Keratinocyte (primary cell): ENCODE data around the gene RNF166.

Experiments
- CTCF ChIP-seq, 3 experiments: IDR thresholded peaks in 1 of 3; conservative IDR thresholded peaks in 1 of 3; optimal IDR thresholded peaks in 1 of 3; 2 replicates in 2 of 3; 3 replicates in 1 of 3; pipeline versions ENCODE3 to v1.5.1; 2011; ENCODE audit warnings: low read length in 3 of 3, mild to moderate bottlenecking in 3 of 3, moderate library complexity in 2 of 3, control low read depth in 1 of 3, inconsistent platforms in 1 of 3; ENCODE audit not compliant: insufficient read depth in 2 of 3; ENCODE audit errors: extremely low read depth in 1 of 3
- EZH2 ChIP-seq: IDR thresholded peaks from one replicate; pipeline ENCODE4 v1.6.1; 2012; ENCODE audit warnings: inconsistent platforms, mild to moderate bottlenecking, low read length, moderate library complexity

- TF ChIP-seq CTCF (optimal IDR thresholded peaks at IDR 0.05 in 1 of 3, IDR thresholded peaks at IDR 0.05 in 1 of 3, conservative IDR thresholded peaks at IDR 0.05 in 1 of 3; ENCODE audit: extremely low read depth in 1 of 3, insufficient read depth in 2 of 3, low read length in 3 of 3) (no peak), EZH2 (no peak)
These were observed 20.8 kb upstream of the RNF166 start for GRCh38 chr16:88726981-88727380.
